HL-60 (cell line): Measurements from ENCODE around the gene TLCD4.

Source experiments
- CTCF ChIP-seq: IDR thresholded peaks from one replicate; pipeline ENCODE4 v1.5.1; 2011; ENCODE audit warnings: low read length, control low read depth, inconsistent platforms; ENCODE audit not compliant: insufficient read depth
- POLR2AphosphoS5 ChIP-seq: IDR thresholded peaks from 2 replicates; pipeline ENCODE4 v1.6.1; 2012; ENCODE audit warnings: low read depth

- TF ChIP-seq CTCF (no peak), POLR2AphosphoS5 (no peak)
Measured at GRCh38 chr1:95127380-95127779, 10.2 kb downstream of the TLCD4 start.
